HEK293T (cell line): ENCODE results near the gene TGFBR3.

Experiments used
- BHLHE40 ChIP-seq: fragments of 450-650 bp; IDR thresholded peaks from 2 replicates; pipeline ENCODE4 v1.6.1; 2016; ENCODE audit warnings: mild to moderate bottlenecking, moderate library complexity, borderline replicate concordance
- ELF4 ChIP-seq: fragments of 450-650 bp; IDR thresholded peaks from 2 replicates; pipeline ENCODE4 v1.6.1; 2017; ENCODE audit warnings: antibody characterized with exemption
- FOXK2 ChIP-seq: fragments of 450-650 bp; IDR thresholded peaks from 2 replicates; pipeline ENCODE4 v1.6.1; 2016; ENCODE audit warnings: mild to moderate bottlenecking
- FOXM1 ChIP-seq: fragments of 450-650 bp; IDR thresholded peaks from 2 replicates; pipeline ENCODE4 v1.6.1; 2017; ENCODE audit warnings: mild to moderate bottlenecking, borderline replicate concordance
- HDGF ChIP-seq: fragments of 450-650 bp; IDR thresholded peaks from 2 replicates; pipeline ENCODE4 v1.6.1; 2017; ENCODE audit warnings: antibody characterized with exemption, borderline replicate concordance
- L3MBTL2 ChIP-seq: fragments of 450-650 bp; conservative IDR thresholded peaks from 2 replicates; pipeline ENCODE4 v1.6.1; 2016; ENCODE audit warnings: mild to moderate bottlenecking
- LEF1 ChIP-seq: fragments of 450-650 bp; IDR thresholded peaks from 2 replicates; pipeline ENCODE4 v1.6.1; 2017; ENCODE audit warnings: mild to moderate bottlenecking, borderline replicate concordance
- SP1 ChIP-seq: fragments of 450-650 bp; IDR thresholded peaks from 2 replicates; pipeline ENCODE4 v1.6.1; 2017
- TARDBP ChIP-seq: fragments of 450-650 bp; IDR thresholded peaks from 2 replicates; pipeline ENCODE4 v1.6.1; 2016
- ZNF384 ChIP-seq: fragments of 450-650 bp; IDR thresholded peaks from 2 replicates; pipeline ENCODE4 v1.6.1; 2016
- TF ChIP-seq, protein P1 (sequence below): fragments of 450-650 bp; IDR thresholded peaks from 2 replicates; pipeline ENCODE4 v1.6.1; 2016

DNA sequence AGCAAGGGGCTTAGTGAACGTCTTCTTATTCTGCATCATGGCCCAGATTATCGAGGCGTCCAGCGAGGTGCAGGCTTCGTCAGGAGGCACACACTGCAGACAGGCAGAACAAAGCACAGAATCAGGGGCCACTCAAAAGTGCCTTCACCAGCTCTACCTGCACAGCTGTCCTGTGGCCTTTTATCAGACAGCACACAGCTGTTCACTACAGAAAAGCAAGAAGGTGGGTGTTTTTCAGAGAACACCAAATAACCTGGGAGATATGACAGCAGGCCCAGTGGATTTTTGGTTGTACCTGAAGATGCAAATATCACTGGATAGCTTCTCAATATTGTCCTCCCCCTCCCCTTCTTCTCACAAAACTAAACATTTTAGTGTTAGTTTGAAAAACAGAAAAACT is 177.3 kb downstream of the TGFBR3 start:
- TF ChIP-seq FOXK2 = no peak
- TF ChIP-seq LEF1 = no peak
- TF ChIP-seq HDGF = no peak
- TF ChIP-seq FOXM1 = no peak
- no peak for TF ChIP-seq ZNF384
- TF ChIP-seq BHLHE40 = no peak
- TF ChIP-seq SP1 = no peak
- TF ChIP-seq, protein P1, sequence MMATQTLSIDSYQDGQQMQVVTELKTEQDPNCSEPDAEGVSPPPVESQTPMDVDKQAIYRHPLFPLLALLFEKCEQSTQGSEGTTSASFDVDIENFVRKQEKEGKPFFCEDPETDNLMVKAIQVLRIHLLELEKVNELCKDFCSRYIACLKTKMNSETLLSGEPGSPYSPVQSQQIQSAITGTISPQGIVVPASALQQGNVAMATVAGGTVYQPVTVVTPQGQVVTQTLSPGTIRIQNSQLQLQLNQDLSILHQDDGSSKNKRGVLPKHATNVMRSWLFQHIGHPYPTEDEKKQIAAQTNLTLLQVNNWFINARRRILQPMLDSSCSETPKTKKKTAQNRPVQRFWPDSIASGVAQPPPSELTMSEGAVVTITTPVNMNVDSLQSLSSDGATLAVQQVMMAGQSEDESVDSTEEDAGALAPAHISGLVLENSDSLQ = no peak
- no peak for TF ChIP-seq ELF4
- TF ChIP-seq TARDBP = no peak
- no peak for TF ChIP-seq L3MBTL2
